ENCODE results near the gene SGIP1.
"Not testable (repeated sequence)": the region's sequence is repeated elsewhere in the genome, so short reads cannot be mapped to it uniquely, and the experiment has no call there.

Gene SGIP1

DNA sequence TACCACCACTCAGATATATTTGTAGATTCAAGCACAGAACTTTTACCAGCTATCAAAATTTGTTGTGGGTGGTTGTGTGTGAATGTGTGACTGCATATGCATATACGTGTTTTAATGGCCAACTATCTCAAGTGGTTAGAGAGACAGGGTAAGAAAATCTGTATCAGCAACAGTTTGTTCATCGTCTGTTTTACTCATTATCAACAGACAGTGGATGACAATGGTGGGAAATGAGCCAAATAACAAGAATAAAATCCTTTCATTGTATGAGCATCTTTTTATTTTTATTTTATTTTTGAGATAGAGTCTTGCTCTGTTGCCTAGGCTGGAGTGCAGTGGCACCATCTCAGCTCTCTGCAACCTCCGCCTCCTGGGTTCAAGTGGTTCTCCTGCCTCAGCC lies 195.6 kb downstream of the SGIP1 start:
- H3K4me3 ChIP-seq (replicated peaks; ENCODE audit: low read depth, low read length) = no peak overlapping the region
- TF ChIP-seq, protein P1, sequence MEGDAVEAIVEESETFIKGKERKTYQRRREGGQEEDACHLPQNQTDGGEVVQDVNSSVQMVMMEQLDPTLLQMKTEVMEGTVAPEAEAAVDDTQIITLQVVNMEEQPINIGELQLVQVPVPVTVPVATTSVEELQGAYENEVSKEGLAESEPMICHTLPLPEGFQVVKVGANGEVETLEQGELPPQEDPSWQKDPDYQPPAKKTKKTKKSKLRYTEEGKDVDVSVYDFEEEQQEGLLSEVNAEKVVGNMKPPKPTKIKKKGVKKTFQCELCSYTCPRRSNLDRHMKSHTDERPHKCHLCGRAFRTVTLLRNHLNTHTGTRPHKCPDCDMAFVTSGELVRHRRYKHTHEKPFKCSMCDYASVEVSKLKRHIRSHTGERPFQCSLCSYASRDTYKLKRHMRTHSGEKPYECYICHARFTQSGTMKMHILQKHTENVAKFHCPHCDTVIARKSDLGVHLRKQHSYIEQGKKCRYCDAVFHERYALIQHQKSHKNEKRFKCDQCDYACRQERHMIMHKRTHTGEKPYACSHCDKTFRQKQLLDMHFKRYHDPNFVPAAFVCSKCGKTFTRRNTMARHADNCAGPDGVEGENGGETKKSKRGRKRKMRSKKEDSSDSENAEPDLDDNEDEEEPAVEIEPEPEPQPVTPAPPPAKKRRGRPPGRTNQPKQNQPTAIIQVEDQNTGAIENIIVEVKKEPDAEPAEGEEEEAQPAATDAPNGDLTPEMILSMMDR (IDR thresholded peaks at IDR 0.05; ENCODE audit: low read length, missing control alignments) = no peak
- DNase-seq (ENCODE audit: low read depth) = no peak

DNA sequence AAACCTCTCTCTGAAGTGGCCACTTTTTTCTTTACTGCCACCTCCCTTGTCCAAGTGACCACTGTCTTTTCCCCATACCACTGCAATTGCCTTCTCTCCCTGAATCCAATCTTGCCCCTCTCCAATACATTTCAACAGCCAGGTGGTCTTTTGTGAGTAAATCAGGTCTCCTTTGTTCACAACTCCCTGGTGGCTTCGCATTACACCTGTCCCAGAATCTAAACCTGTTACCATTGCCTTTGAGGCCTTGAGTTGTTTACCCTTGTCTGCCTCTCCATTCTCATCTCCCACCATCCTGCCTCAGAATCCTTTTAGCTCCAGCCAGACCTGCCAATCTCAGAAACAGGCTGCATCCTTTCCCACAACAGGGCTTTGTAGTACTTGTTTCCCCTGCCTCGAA lies 196.5 kb downstream of the SGIP1 start:
- TF ChIP-seq, protein P1 (IDR thresholded peaks at IDR 0.05; ENCODE audit: low read length, missing control alignments) = no peak
- no peak for DNase-seq (ENCODE audit: low read depth)
- no peak overlapping the region for H3K4me3 ChIP-seq (replicated peaks; ENCODE audit: low read depth, low read length)

DNA sequence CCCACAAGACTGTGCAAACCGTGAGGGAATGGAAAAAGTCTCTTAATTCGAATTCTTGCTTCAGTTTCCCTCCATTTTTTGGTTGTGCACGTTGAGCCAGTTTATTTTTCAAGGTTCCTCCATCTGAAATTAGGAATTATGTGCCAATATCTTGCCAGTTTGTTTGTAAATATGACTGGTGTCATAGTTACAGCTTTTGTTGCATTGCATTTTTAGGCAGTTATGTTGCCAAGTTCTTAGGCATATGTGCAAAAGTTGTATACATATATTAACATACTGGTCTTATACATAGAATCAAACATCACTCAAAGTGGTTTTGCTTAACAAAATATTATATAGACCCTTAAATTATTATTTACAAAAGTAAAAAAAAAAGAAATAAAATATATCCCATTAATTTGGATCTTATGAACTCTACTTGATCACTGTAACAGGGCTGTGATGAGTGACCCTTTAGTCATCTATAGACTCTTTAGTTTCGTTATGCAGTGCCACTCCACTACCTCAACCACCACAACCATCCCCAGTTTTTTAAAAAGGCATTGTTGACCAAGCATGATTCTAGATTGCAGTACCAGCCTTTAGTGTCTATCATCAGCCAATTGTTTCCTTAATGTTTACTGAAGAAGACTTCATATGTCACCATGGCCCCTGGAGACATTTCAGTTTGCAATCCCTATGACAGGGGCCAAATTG lies 197.4 kb downstream of the SGIP1 start:
- no peak for DNase-seq (ENCODE audit: low read depth)
- H3K4me3 ChIP-seq (replicated peaks; ENCODE audit: low read depth, low read length) = no peak overlapping the region
- TF ChIP-seq, protein P1 (IDR thresholded peaks at IDR 0.05; ENCODE audit: low read length, missing control alignments) = no peak

DNA sequence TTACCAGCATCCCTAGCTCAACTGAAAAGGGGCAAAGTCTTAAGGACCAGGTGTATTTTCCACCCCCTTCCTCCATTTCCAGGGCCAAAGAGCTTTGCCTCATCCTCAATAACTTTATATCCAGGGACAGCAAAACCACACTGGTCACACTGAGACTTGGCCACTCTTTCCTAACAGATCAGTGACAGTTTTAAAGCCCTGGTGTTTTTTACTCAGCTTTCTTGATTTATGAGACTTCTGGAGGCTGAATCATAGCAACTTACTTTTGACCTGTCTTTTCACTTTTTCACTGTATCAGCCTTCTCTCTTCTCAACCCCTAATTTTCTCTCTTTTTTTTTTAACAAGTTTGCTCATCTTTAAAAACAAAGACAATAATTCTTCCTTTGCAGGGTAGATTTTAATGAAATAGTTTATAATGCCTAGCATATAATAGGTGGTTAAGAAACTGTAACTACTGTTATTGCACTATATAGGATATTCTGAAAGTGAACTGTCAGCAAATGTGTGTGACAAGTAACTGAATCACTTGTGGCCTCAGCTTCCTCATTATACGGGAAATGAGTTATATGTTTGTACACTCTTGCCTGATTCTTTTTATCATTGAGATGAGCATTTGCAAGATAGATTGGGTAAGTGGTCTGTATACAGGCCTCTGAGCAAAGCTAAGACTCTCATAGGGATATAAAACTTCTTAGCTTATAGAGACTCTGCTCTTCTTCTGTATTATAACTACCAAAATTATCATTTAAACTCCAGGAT lies 198.6 kb downstream of the SGIP1 start:
- TF ChIP-seq, protein P1 (IDR thresholded peaks at IDR 0.05; ENCODE audit: low read length, missing control alignments) = no peak
- no peak overlapping the region for H3K4me3 ChIP-seq (replicated peaks; ENCODE audit: low read depth, low read length)
- DNase-seq (ENCODE audit: low read depth) = no peak

DNA sequence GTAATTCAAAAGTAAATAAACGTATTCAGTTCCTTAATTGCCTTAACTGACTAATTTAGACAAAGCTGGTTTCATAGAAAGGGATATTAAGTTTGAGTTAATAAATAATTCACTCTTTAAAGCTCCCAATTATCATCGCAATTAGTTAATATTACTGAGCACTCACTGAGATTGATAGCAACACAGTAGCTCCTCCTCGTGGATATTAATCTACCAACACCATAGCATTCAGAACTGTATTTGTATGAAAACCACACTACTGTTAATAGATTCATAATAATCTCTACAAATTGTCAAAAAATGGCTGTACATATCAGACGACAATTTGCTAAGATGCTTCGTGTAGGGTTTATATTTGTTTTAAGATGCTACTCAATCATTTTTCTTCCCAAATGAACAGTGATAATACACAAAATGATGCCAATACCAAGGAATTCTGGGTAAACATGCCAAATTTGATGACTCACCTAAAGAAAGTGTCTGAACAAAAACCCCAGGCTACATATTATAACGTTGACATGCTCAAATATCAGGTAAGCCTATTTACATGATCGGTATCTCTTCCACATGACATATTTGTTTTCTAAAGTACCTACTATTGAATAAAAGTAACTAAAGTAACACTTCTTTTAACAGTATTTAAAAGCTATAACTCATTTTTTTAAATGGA lies 199.5 kb downstream of the SGIP1 start:
- H3K4me3 ChIP-seq (replicated peaks; ENCODE audit: low read depth, low read length) = no peak overlapping the region
- no peak for DNase-seq (ENCODE audit: low read depth)
- TF ChIP-seq, protein P1 (IDR thresholded peaks at IDR 0.05; ENCODE audit: low read length, missing control alignments) = peak; percentile 12

DNA sequence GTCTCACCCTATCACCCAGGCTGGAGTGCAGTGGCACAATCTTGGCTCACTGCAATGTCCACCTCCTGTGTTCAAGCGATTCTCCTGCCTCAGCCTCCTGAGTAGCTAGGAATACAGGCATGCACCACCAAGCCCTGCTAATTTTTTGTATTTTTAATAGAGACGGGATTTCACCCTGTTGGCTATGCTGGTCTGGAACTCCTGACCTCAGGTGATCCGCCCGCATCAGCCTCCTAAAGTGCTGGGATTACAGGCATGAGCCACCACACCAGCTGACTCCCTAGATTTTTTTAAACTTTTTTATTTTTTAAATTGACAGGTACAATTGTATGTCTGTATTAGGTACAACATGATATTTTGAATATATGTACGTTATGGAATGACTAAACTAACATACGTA lies 200.6 kb downstream of the SGIP1 start:
- not testable (repeated sequence) for H3K4me3 ChIP-seq (replicated peaks; ENCODE audit: low read depth, low read length); DNase-seq (ENCODE audit: low read depth)

DNA sequence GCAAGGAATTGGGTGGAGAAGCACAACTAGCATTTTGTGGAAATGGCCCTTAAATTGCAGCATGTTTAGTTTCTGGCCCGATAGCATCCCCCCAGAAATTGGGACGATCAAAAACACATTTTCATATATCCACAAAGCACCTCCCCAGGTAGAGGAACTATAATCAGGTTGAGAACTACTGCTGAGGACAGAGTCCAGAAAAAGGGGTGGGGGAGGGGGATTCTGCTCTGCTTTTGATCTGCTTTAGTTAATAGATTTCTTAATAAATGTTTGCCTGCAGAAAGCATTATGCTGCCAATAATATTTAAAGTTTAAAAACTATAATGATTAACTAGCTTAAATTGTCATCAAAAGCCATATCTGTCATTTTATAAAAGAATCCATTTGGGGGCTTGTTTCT lies 203.9 kb downstream of the SGIP1 start:
- no peak for DNase-seq (ENCODE audit: low read depth)
- H3K4me3 ChIP-seq (replicated peaks; ENCODE audit: low read depth, low read length) = no peak overlapping the region
- TF ChIP-seq, protein P1 (IDR thresholded peaks at IDR 0.05; ENCODE audit: low read length, missing control alignments) = no peak

Data from fibroblast of pulmonary artery (primary cell).